Measurements from ENCODE around the gene ZMYM3. TPM values are rescaled to one million over a fixed set of nuclear protein-coding genes. Genes with fewer than 3 reads are reported as not detected.

Gene ZMYM3
- total RNA-seq, 1 donor from 2014 or later: 14.3 TPM

- Histone ChIP-seq H3K4me3 (no peak overlapping the region), H3K9me3 (replicated peaks) (no peaks in the 10 kb centered on the region), H3K27me3 (ENCODE audit: low read depth) (no peaks in the 10 kb centered on the region), H3K4me1 (peaks cover 12% of the 10 kb centered on the region), H3K36me3 (peaks cover 88% of the 10 kb centered on the region), H3K27ac (replicated peaks) (no peak overlapping the region)
- no peak for TF ChIP-seq CTCF (IDR thresholded peaks at IDR 0.05; ENCODE audit: borderline replicate concordance)
- no peak for DNase-seq
- intact Hi-C loops (cut with micrococcal nuclease): no loop called here
Observed at GRCh38 chrX:71296806-71297205, 42.9 kb upstream of the ZMYM3 start.

GRCh38 chrX:71292669-71293365 is 38.9 kb upstream of the ZMYM3 start:
- Histone ChIP-seq H3K36me3 (peaks cover 75% of the 10 kb centered on the region), H3K27me3 (ENCODE audit: low read depth) (no peaks in the 10 kb centered on the region), H3K9me3 (replicated peaks) (no peaks in the 10 kb centered on the region), H3K4me1 (peaks cover 18% of the 10 kb centered on the region), H3K27ac (replicated peaks) (no peak overlapping the region), H3K4me3 (no peak overlapping the region)
- intact Hi-C loops (cut with micrococcal nuclease): no loop called here
- no peak for DNase-seq
- TF ChIP-seq CTCF (IDR thresholded peaks at IDR 0.05; ENCODE audit: borderline replicate concordance): no peak

- H3K9me3 ChIP-seq (replicated peaks): no peaks in the 10 kb centered on the region
- H3K4me1 ChIP-seq: peaks cover 18% of the 10 kb centered on the region
- H3K4me3 ChIP-seq: no peak overlapping the region
- no peaks in the 10 kb centered on the region for H3K27me3 ChIP-seq (ENCODE audit: low read depth)
- peaks cover 60% of the 10 kb centered on the region for H3K36me3 ChIP-seq
- no peak overlapping the region for H3K27ac ChIP-seq (replicated peaks)
- TF ChIP-seq CTCF (IDR thresholded peaks at IDR 0.05; ENCODE audit: borderline replicate concordance): no peak
- DNase-seq: no peak
- intact Hi-C loops (cut with micrococcal nuclease): no loop called here
Observed at GRCh38 chrX:71291381-71291780, 37.4 kb upstream of the ZMYM3 start.

- no peak overlapping the region for H3K27ac ChIP-seq (replicated peaks)
- peaks cover 44% of the 10 kb centered on the region for H3K4me1 ChIP-seq
- intact Hi-C loops (cut with micrococcal nuclease): no loop called here
- H3K36me3 ChIP-seq: peaks cover 6% of the 10 kb centered on the region
- TF ChIP-seq CTCF (IDR thresholded peaks at IDR 0.05; ENCODE audit: borderline replicate concordance): no peak
- peak overlapping the region; percentile 76 for H3K4me3 ChIP-seq
- H3K9me3 ChIP-seq (replicated peaks): no peaks in the 10 kb centered on the region
- no peak for DNase-seq
- H3K27me3 ChIP-seq (ENCODE audit: low read depth): no peaks in the 10 kb centered on the region
Observed at GRCh38 chrX:71285929-71286328, 32.0 kb upstream of the ZMYM3 start.

- intact Hi-C loops (cut with micrococcal nuclease): no loop called here
- Histone ChIP-seq H3K27me3 (ENCODE audit: low read depth) (no peaks in the 10 kb centered on the region), H3K36me3 (no peaks in the 10 kb centered on the region)
Observed at GRCh38 chrX:71283403-71284143, 29.6 kb upstream of the ZMYM3 start, which contains the start of gene NONO. TSS of gene NONO (plus strand) at chrX:71283635. CDS start at chrX:71290638, 7,003 bp downstream.

More at GRCh38 chrX:71283403-71284143, 29.6 kb upstream of the ZMYM3 start, which contains the start of gene NONO:
- DNase-seq: peak; percentile 73
- Histone ChIP-seq H3K4me1 (peaks cover 37% of the 10 kb centered on the region), H3K27ac (replicated peaks) (peak within 1 kb of the TSS; percentile 92), H3K9me3 (replicated peaks) (no peaks in the 10 kb centered on the region), H3K4me3 (peak within 1 kb of the TSS; percentile 76)
- no peak for TF ChIP-seq CTCF (IDR thresholded peaks at IDR 0.05; ENCODE audit: borderline replicate concordance)

Measured in left ventricle myocardium inferior (tissue), 1 donor.